CD4-positive, alpha-beta memory T cell (primary cell): Measurements from ENCODE around the gene OR2T5. TPM values are rescaled to one million over a fixed set of nuclear protein-coding genes. Genes with fewer than 3 reads are reported as not detected.
A peak's percentile ranks its signal among the peaks of the same experiment; 100 is the strongest.
"Not testable (repeated sequence)": the region's sequence is repeated elsewhere in the genome, so short reads cannot be mapped to it uniquely, and the experiment has no call there.

Source experiments
- CTCF ChIA-PET: fragments of 350-600 bp; sonication (Branson Sonifier 250); formaldehyde crosslinking; loops from one replicate; lab custom pipeline; 2021; ENCODE audit warnings: inconsistent platforms; ENCODE audit not compliant: partially characterized antibody; lab: Charles Lee
- POLR2A ChIA-PET: fragments of 350-600 bp; sonication (Branson Sonifier 250); formaldehyde crosslinking; loops from one replicate; lab custom pipeline; 2021; ENCODE audit not compliant: partially characterized antibody; lab: Charles Lee
- DNase-seq, 5 donors: peaks; one replicate each; pipeline versions ENCODE4 v3.0.0 to v3.0.0-alpha.2; 2020 to 2022; ENCODE audit warnings: mixed read lengths in 1 of 5
- H3K27ac ChIP-seq: one replicate; pipeline ENCODE4 v1.7.0; 2013; ENCODE audit warnings: low read depth, low read length
- H3K27me3 ChIP-seq: 2 replicates; pipeline ENCODE4 v1.7.0; 2013; ENCODE audit warnings: mild to moderate bottlenecking, low read length, moderate library complexity; ENCODE audit not compliant: insufficient read depth
- H3K36me3 ChIP-seq: 2 replicates; pipeline ENCODE4 v1.7.0; 2013; ENCODE audit warnings: mild to moderate bottlenecking, low read length, moderate library complexity; ENCODE audit not compliant: insufficient read depth
- H3K4me1 ChIP-seq: 2 replicates; pipeline ENCODE4 v1.7.0; 2013; ENCODE audit warnings: mild to moderate bottlenecking, low read length, moderate library complexity; ENCODE audit not compliant: insufficient read depth
- H3K4me3 ChIP-seq, 2 donors: one replicate each; pipeline ENCODE4 v1.7.0; 2013; ENCODE audit warnings: low read length in 2 of 2, mild to moderate bottlenecking in 1 of 2
- H3K9me3 ChIP-seq, 2 donors: one replicate each; pipeline ENCODE4 v1.7.0; 2013; ENCODE audit warnings: low read length in 2 of 2, control low read depth in 1 of 2; ENCODE audit not compliant: control insufficient read depth in 1 of 2
- H3K27ac Mint-ChIP-seq, 7 donors: one replicate each; pipeline ENCODE4 v1.8.0; 2020 to 2021; ENCODE audit warnings: mixed read lengths in 7 of 7, mild to moderate bottlenecking in 6 of 7, inconsistent platforms in 3 of 7, moderate library complexity in 3 of 7
- H3K27me3 Mint-ChIP-seq, 2 donors: one replicate each; pipeline ENCODE4 v1.8.0; 2020 to 2021; ENCODE audit warnings: mixed read lengths in 2 of 2
- H3K36me3 Mint-ChIP-seq, 2 donors: one replicate each; pipeline ENCODE4 v1.8.0; 2020 to 2021; ENCODE audit warnings: mixed read lengths in 2 of 2, inconsistent platforms in 1 of 2, mild to moderate bottlenecking in 1 of 2
- H3K4me1 Mint-ChIP-seq, 4 donors: one replicate each; pipeline ENCODE4 v1.8.0; 2020 to 2021; ENCODE audit warnings: mixed read lengths in 4 of 4, mild to moderate bottlenecking in 1 of 4
- H3K4me3 Mint-ChIP-seq, 8 donors: one replicate each; pipeline ENCODE4 v1.8.0; 2020 to 2021; ENCODE audit warnings: mixed read lengths in 8 of 8, mild to moderate bottlenecking in 7 of 8, moderate library complexity in 6 of 8, inconsistent platforms in 3 of 8
- H3K9me3 Mint-ChIP-seq, 8 donors: one replicate each; pipeline ENCODE4 v1.8.0; 2020 to 2021; ENCODE audit warnings: mixed read lengths in 8 of 8, mild to moderate bottlenecking in 5 of 8, inconsistent platforms in 3 of 8, moderate library complexity in 1 of 8
- intact Hi-C: fragments of 100-400 bp; cut with micrococcal nuclease; formaldehyde crosslinking; loops from one replicate; pipeline ENCODE4 v1.15.1; 2023
- polyA plus RNA-seq, 2 donors: library from polyadenylated mRNA; unstranded; fragments of 300-500 nt; fragmentation: Illumina TruSeq; gene quantifications; one replicate each; pipeline ENCODE4 v1.2.3, GENCODE V29; 2021
- total RNA-seq, 2 experiments: library from RNA; stranded (reverse); gene quantifications; one replicate each; pipeline ENCODE4 v1.2.3, GENCODE V29; 2021

OR2T5 gene
- total and polyA plus RNA-seq, 4 experiments from 2014 or later: not detected

- H3K36me3 ChIP-seq, H3K27me3 Mint-ChIP-seq, H3K27ac Mint-ChIP-seq, H3K4me3 Mint-ChIP-seq, H3K4me1 ChIP-seq, DNase-seq, H3K27me3 ChIP-seq, POLR2A ChIA-PET, H3K27ac ChIP-seq, CTCF ChIA-PET, H3K4me3 ChIP-seq, H3K4me1 Mint-ChIP-seq, intact Hi-C loops, H3K9me3 Mint-ChIP-seq, H3K36me3 Mint-ChIP-seq, H3K9me3 ChIP-seq: not testable (repeated sequence)
Observed at GRCh38 chr1:248449821-248450465, 38.4 kb upstream of the OR2T5 start.

- H3K27me3 Mint-ChIP-seq, H3K4me1 ChIP-seq, DNase-seq, H3K36me3 Mint-ChIP-seq, POLR2A ChIA-PET, H3K9me3 Mint-ChIP-seq, H3K4me3 Mint-ChIP-seq, H3K4me3 ChIP-seq, intact Hi-C loops, CTCF ChIA-PET, H3K27ac Mint-ChIP-seq, H3K27ac ChIP-seq, H3K36me3 ChIP-seq, H3K4me1 Mint-ChIP-seq, H3K27me3 ChIP-seq, H3K9me3 ChIP-seq: not testable (repeated sequence)
Observed at GRCh38 chr1:248450466-248451145, 37.8 kb upstream of the OR2T5 start.

GRCh38 chr1:248453619-248454018, 34.8 kb upstream of the OR2T5 start:
- H3K4me3 ChIP-seq, H3K4me1 Mint-ChIP-seq, H3K9me3 ChIP-seq, H3K36me3 Mint-ChIP-seq, H3K27me3 ChIP-seq, DNase-seq, POLR2A ChIA-PET, intact Hi-C loops, H3K9me3 Mint-ChIP-seq, H3K27ac Mint-ChIP-seq, H3K4me3 Mint-ChIP-seq, CTCF ChIA-PET, H3K27me3 Mint-ChIP-seq, H3K4me1 ChIP-seq, H3K27ac ChIP-seq, H3K36me3 ChIP-seq: not testable (repeated sequence)

GRCh38 chr1:248455045-248455444, 33.3 kb upstream of the OR2T5 start:
- H3K27ac Mint-ChIP-seq, POLR2A ChIA-PET, H3K36me3 Mint-ChIP-seq: not testable (repeated sequence)

GRCh38 chr1:248456635-248457034, 31.8 kb upstream of the OR2T5 start:
- H3K27me3 Mint-ChIP-seq, CTCF ChIA-PET, H3K4me3 Mint-ChIP-seq, H3K27me3 ChIP-seq, intact Hi-C loops, H3K36me3 ChIP-seq, H3K9me3 Mint-ChIP-seq, H3K27ac ChIP-seq, POLR2A ChIA-PET, H3K4me1 Mint-ChIP-seq, DNase-seq, H3K4me1 ChIP-seq, H3K4me3 ChIP-seq, H3K27ac Mint-ChIP-seq, H3K36me3 Mint-ChIP-seq, H3K9me3 ChIP-seq: not testable (repeated sequence)

More at GRCh38 chr1:248455045-248455444, 33.3 kb upstream of the OR2T5 start:
- H3K27me3 Mint-ChIP-seq, H3K27me3 ChIP-seq, H3K9me3 Mint-ChIP-seq, H3K36me3 ChIP-seq, H3K4me1 ChIP-seq, H3K27ac ChIP-seq, H3K4me3 Mint-ChIP-seq, H3K9me3 ChIP-seq, DNase-seq, H3K4me1 Mint-ChIP-seq, intact Hi-C loops, H3K4me3 ChIP-seq, CTCF ChIA-PET: not testable (repeated sequence)

GRCh38 chr1:248459117-248459516, 29.3 kb upstream of the OR2T5 start:
- H3K36me3 ChIP-seq, H3K27ac Mint-ChIP-seq, H3K27ac ChIP-seq, H3K4me1 Mint-ChIP-seq, H3K27me3 Mint-ChIP-seq, H3K4me3 Mint-ChIP-seq, DNase-seq, CTCF ChIA-PET, H3K27me3 ChIP-seq, POLR2A ChIA-PET, H3K36me3 Mint-ChIP-seq, H3K4me1 ChIP-seq, H3K9me3 ChIP-seq, intact Hi-C loops, H3K4me3 ChIP-seq: not testable (repeated sequence)
- H3K9me3 Mint-ChIP-seq: peaks cover 0 to 23% (median 0%) of the 10 kb centered on the region in 8 donors

GRCh38 chr1:248471154-248471553, 17.2 kb upstream of the OR2T5 start:
- CTCF ChIA-PET: no interaction called here
- POLR2A ChIA-PET: no interaction called here
- Histone ChIP-seq H3K27ac (no peak overlapping the region), H3K4me3 (no peak overlapping the region), H3K36me3 (no peaks in the 10 kb centered on the region), H3K27me3 (no peaks in the 10 kb centered on the region), H3K4me1 (no peaks in the 10 kb centered on the region), H3K9me3 (no peaks in the 10 kb centered on the region)
- Mint-ChIP-seq H3K9me3 (peaks cover 0 to 30% (median 10%) of the 10 kb centered on the region in 8 donors), H3K4me1 (peaks cover 0 to 2% (median 0%) of the 10 kb centered on the region in 4 donors), H3K27me3 (peaks cover 0 to 1% of the 10 kb centered on the region in 2 donors), H3K4me3 (no peak overlapping the region), H3K36me3 (peaks cover 9% of the 10 kb centered on the region in 2 donors), H3K27ac (peak overlapping the region in 1 of 7 donors; percentile 36)
- no peak for DNase-seq
- intact Hi-C loops: no loop called here
